HCT116 (cell line): ENCODE measurements around the gene GARS1. TPM values are rescaled to one million over a fixed set of nuclear protein-coding genes. Genes with fewer than 3 reads are reported as not detected.

Source experiments
- ATAC-seq: fragments of 200-7000 bp; cut with Tn5 transposase; 2 replicates; pipeline ENCODE4 v1.9.1; 2020; ENCODE audit warnings: mild to moderate bottlenecking, moderate library complexity
- BruUV-seq: library from RNA; stranded (reverse); fragments of 400-500 nt; replicated peaks from 2 replicates; lab custom pipeline; 2021; lab: Mats Ljungman, UMichigan
- CTCF ChIA-PET: fragments of 300-600 bp; sonication (Branson Sonifier 250); formaldehyde crosslinking; loops from one replicate; lab custom pipeline; 2021; ENCODE audit warnings: antibody characterized with exemption; lab: Charles Lee
- POLR2A ChIA-PET: fragments of 300-600, 350-600 bp; sonication (Branson Sonifier 250); formaldehyde crosslinking; loops from one replicate; lab custom pipeline; 2021; ENCODE audit warnings: antibody characterized with exemption; lab: Charles Lee
- RAD21 ChIA-PET, 2 experiments: fragments of 300-600 bp; sonication (Branson Sonifier 250); formaldehyde crosslinking; loops; one replicate each; lab custom pipeline; 2023; ENCODE audit warnings: low total read pairs in 2 of 2; ENCODE audit not compliant: uncharacterized antibody in 2 of 2, unreplicated experiment in 2 of 2, low non-redundant PET in 1 of 2; lab: Charles Lee
- DNase-seq: peaks from one replicate; pipeline ENCODE4 v3.0.0-alpha.2; 2010; ENCODE audit warnings: low read depth, low spot score
- H2AFZ ChIP-seq: fragments of 200-600 bp; shearing (Covaris generic), sonication (generic); 2 replicates; pipeline ENCODE4 v1.6.1; 2017; ENCODE audit warnings: low read depth, mixed run types, mixed read lengths, antibody characterized with exemption, low read length; ENCODE audit not compliant: poor library complexity, severe bottlenecking
- H3K27ac ChIP-seq: 2 replicates; pipeline ENCODE4 v1.5.1; 2012; ENCODE audit warnings: low read depth, low read length
- H3K27me3 ChIP-seq: fragments of 200-600 bp; sonication (generic); 2 replicates; pipeline ENCODE4 v1.6.1; 2016; ENCODE audit warnings: mixed run types, low read length, mixed read lengths; ENCODE audit not compliant: insufficient read depth
- H3K36me3 ChIP-seq, 2 experiments: fragments of 200-500 bp in 1 of 2; fragments of 200-600 bp in 1 of 2; sonication (Bioruptor generic) in 1 of 2; sonication (generic) in 1 of 2; 2 replicates each; pipeline versions ENCODE4 v1.5.1 to v1.6.1; 2014 to 2016; ENCODE audit warnings: low read length in 2 of 2, inconsistent platforms in 1 of 2, mixed read lengths in 1 of 2, mixed run types in 1 of 2; ENCODE audit not compliant: insufficient read depth in 2 of 2, control insufficient read depth in 1 of 2
- H3K4me1 ChIP-seq, 2 experiments: fragments of 200-600 bp in 1 of 2; sonication (generic) in 1 of 2; 2 replicates each; pipeline versions ENCODE4 v1.5.1 to v1.6.1; 2012 to 2017; ENCODE audit warnings: low read length in 2 of 2, inconsistent platforms in 1 of 2, mild to moderate bottlenecking in 1 of 2, mixed read lengths in 1 of 2, mixed run types in 1 of 2, moderate library complexity in 1 of 2; ENCODE audit not compliant: insufficient read depth in 2 of 2, control insufficient read depth in 1 of 2
- H3K4me2 ChIP-seq: fragments of 200-600 bp; sonication (generic); 2 replicates; pipeline ENCODE4 v1.6.1; 2017; ENCODE audit warnings: mixed run types, low read length, mixed read lengths
- H3K4me3 ChIP-seq, 2 experiments: fragments of 200-600 bp in 1 of 2; sonication (generic) in 1 of 2; replicated peaks in 1 of 2; 2 replicates each; pipeline ENCODE4 v1.5.1; 2011 to 2016; ENCODE audit warnings: low read length in 2 of 2, control low read depth in 1 of 2, low read depth in 1 of 2, mild to moderate bottlenecking in 1 of 2, mixed read lengths in 1 of 2, mixed run types in 1 of 2
- H3K79me2 ChIP-seq: fragments of 200-600 bp; sonication (generic); 2 replicates; pipeline ENCODE4 v1.6.1; 2017; ENCODE audit warnings: mild to moderate bottlenecking, mixed run types, low read length, moderate library complexity, mixed read lengths; ENCODE audit not compliant: insufficient read depth
- H3K9ac ChIP-seq: fragments of 200-600 bp; sonication (generic); 2 replicates; pipeline ENCODE4 v1.6.1; 2016; ENCODE audit warnings: low read length, mixed read lengths
- H3K9me2 ChIP-seq: fragments of 200-600 bp; sonication (generic), shearing (Covaris generic); 2 replicates; pipeline ENCODE4 v1.6.1; 2017; ENCODE audit warnings: mixed run types, mild to moderate bottlenecking, moderate library complexity; ENCODE audit not compliant: insufficient read depth
- H3K9me3 ChIP-seq, 2 experiments: fragments of 200-500 bp in 1 of 2; fragments of 200-600 bp in 1 of 2; sonication (Bioruptor generic) in 1 of 2; sonication (generic) in 1 of 2; 2 replicates each; pipeline ENCODE4 v1.6.1; 2014 to 2017; ENCODE audit warnings: low read length in 2 of 2, mixed read lengths in 2 of 2, inconsistent platforms in 1 of 2, low read depth in 1 of 2, mild to moderate bottlenecking in 1 of 2, mixed run types in 1 of 2, moderate library complexity in 1 of 2; ENCODE audit not compliant: control insufficient read depth in 1 of 2, insufficient read depth in 1 of 2
- H4K20me1 ChIP-seq: fragments of 200-600 bp; sonication (generic), shearing (Covaris generic); 2 replicates; pipeline ENCODE4 v1.6.1; 2017; ENCODE audit warnings: mixed run types, mild to moderate bottlenecking, moderate library complexity; ENCODE audit not compliant: insufficient read depth
- CBX3 ChIP-seq: IDR thresholded peaks from 2 replicates; pipeline ENCODE4 v1.6.1; 2012; ENCODE audit warnings: low read depth
- ELF1 ChIP-seq: IDR thresholded peaks from 2 replicates; pipeline ENCODE4 v1.6.1; 2012; ENCODE audit warnings: low read depth, borderline replicate concordance
- EZH2phosphoT487 ChIP-seq: fragments of 200-600 bp; IDR thresholded peaks from 2 replicates; pipeline ENCODE4 v1.6.1; 2018; ENCODE audit warnings: antibody characterized with exemption, borderline replicate concordance
- POLR2AphosphoS5 ChIP-seq: IDR thresholded peaks from 2 replicates; pipeline ENCODE4 v1.6.1; 2011; ENCODE audit warnings: mild to moderate bottlenecking, low read depth, low read length, moderate library complexity
- RAD21 ChIP-seq: IDR thresholded peaks from 2 replicates; pipeline ENCODE4 v1.6.1; 2012; ENCODE audit warnings: low read depth, mild to moderate bottlenecking
- REST ChIP-seq: IDR thresholded peaks from 2 replicates; pipeline ENCODE4 v1.6.1; 2012; ENCODE audit warnings: low read depth
- SRF ChIP-seq: IDR thresholded peaks from 2 replicates; pipeline ENCODE4 v1.6.1; 2012; ENCODE audit warnings: low read depth
- YY1 ChIP-seq: IDR thresholded peaks from 2 replicates; pipeline ENCODE4 v1.6.1; 2011; ENCODE audit warnings: low read length, low read depth, moderate library complexity, mild to moderate bottlenecking; ENCODE audit not compliant: insufficient replicate concordance; ENCODE audit errors: extremely low read depth
- ZFX ChIP-seq: fragments of 450-650 bp; IDR thresholded peaks from 2 replicates; pipeline ENCODE4 v1.6.1; 2017
- ZNF274 ChIP-seq: fragments of 200-500 bp; sonication (Bioruptor generic); IDR thresholded peaks from 2 replicates; pipeline ENCODE4 v1.6.1; 2014; ENCODE audit warnings: mild to moderate bottlenecking, low read depth, low read length, inconsistent platforms
- intact Hi-C: fragments of 100-400 bp; cut with micrococcal nuclease; formaldehyde crosslinking; loops from 2 replicates; pipeline ENCODE4 v1.10.0; 2022
- total RNA-seq: library from RNA; stranded (reverse); gene quantifications from one replicate; pipeline ENCODE4 v1.2.1, GENCODE V29; 2021; ENCODE audit not compliant: unreplicated experiment

GARS1 gene
- total RNA-seq, 1 experiment from 2014 or later: 329 TPM

DNA sequence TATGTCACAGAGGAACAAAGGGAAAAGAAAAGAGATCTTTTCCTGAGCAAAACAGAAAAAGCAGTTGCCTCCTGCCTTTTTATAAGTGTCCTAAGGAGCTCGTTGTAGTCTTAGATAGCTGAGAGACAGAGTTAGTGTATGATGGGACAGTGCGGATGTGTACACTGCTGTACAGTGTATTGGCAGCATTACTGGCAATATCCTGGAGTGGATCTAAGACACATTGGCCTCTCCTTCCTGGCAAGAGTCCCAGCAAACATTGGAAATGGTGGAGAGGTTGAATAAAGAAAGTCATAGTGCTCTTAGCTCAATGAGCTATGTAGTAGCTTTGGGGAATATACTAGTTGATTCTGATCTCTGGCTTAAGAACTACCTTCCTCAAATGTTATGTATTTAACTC lies 22.7 kb downstream of the GARS1 start:
- intact Hi-C loops: loop anchor here (2.0 kb wide), 1 partner anchor 13 kb away; no protein-coding TSS in a partner anchor

GRCh38 chr7:30618080-30618676 lies 23.5 kb downstream of the GARS1 start:
- Histone ChIP-seq H3K9me3 (no peaks in the 10 kb centered on the region), H3K27ac (no peak overlapping the region), H3K27me3 (no peaks in the 10 kb centered on the region), H2AFZ (no peak overlapping the region), H3K9ac (no peak overlapping the region), H3K4me3 (no peak overlapping the region), H3K4me2 (no peak overlapping the region), H3K79me2 (peaks cover 76% of the 10 kb centered on the region), H3K36me3 (peaks cover 53 to 76% of the 10 kb centered on the region in 2 experiments), H4K20me1 (peaks cover 9% of the 10 kb centered on the region), H3K9me2 (no peaks in the 10 kb centered on the region), H3K4me1 (no peaks in the 10 kb centered on the region)
- CTCF ChIA-PET: no interaction called here
- RAD21 ChIA-PET: no interaction called here
- BruUV-seq: no TSS peak
- TF ChIP-seq YY1 (no peak), EZH2phosphoT487 (no peak), ZFX (no peak), ZNF274 (no peak), REST (no peak), POLR2AphosphoS5 (no peak), RAD21 (no peak), CBX3 (no peak), ELF1 (no peak), SRF (no peak)
- no peak for DNase-seq
- ATAC-seq: no peak
- intact Hi-C loops: no loop called here
- POLR2A ChIA-PET: no interaction called here

More for the DNA sequence above, 22.7 kb downstream of the GARS1 start:
- peaks cover 57 to 77% of the 10 kb centered on the region in 2 experiments for H3K36me3 ChIP-seq
- H2AFZ ChIP-seq: no peak overlapping the region
- ChIA-PET POLR2A (no interaction called here), RAD21 (no interaction called here), CTCF (no interaction called here)
- H4K20me1 ChIP-seq: peaks cover 9% of the 10 kb centered on the region
- H3K9me2 ChIP-seq: no peaks in the 10 kb centered on the region
- H3K79me2 ChIP-seq: peaks cover 83% of the 10 kb centered on the region
- no peak overlapping the region for H3K9ac ChIP-seq
- no peaks in the 10 kb centered on the region for H3K4me1 ChIP-seq
- no peaks in the 10 kb centered on the region for H3K27me3 ChIP-seq
- ATAC-seq (no peak), DNase-seq (no peak)
- no peak overlapping the region for H3K4me3 ChIP-seq
- H3K27ac ChIP-seq: no peak overlapping the region
- H3K4me2 ChIP-seq: no peak overlapping the region
- BruUV-seq: no TSS peak
- TF ChIP-seq POLR2AphosphoS5: 0 out of 2 replicates have a peak, but pooled peaks have one; percentile 16
- no peak for TF ChIP-seq ZNF274
- no peaks in the 10 kb centered on the region for H3K9me3 ChIP-seq
